Measurements from ENCODE around the gene KRTAP10-11.

The KRTAP10-11 gene

GRCh38 chr21:44653656-44654575 lies 7.7 kb downstream of the KRTAP10-11 start:
- H3K4ac ChIP-seq (ENCODE audit: low read length) = no peak overlapping the region
- H2BK120ac ChIP-seq (ENCODE audit: low read depth, low read length) = peak overlapping the region; percentile 44
- no peaks in the 10 kb centered on the region for H3K36me3 ChIP-seq (replicated peaks in 1 of 2; ENCODE audit: control insufficient read depth in 2 of 2, insufficient read depth in 2 of 2, low read length in 2 of 2)
- H3K14ac ChIP-seq (ENCODE audit: low read length) = peak overlapping the region; percentile 79
- peak overlapping the region; percentile 31 for H3K18ac ChIP-seq (ENCODE audit: low read length)
- no peak overlapping the region for H2BK5ac ChIP-seq (ENCODE audit: low read length)
- no peaks in the 10 kb centered on the region for H3K27me3 ChIP-seq (ENCODE audit: control insufficient read depth in 3 of 3, insufficient read depth in 3 of 3, low read depth in 1 of 3, low read length in 3 of 3)
- peaks cover 0 to 6% of the 10 kb centered on the region in 2 donors for H3K9me3 ChIP-seq (replicated peaks in 1 of 2; ENCODE audit: control insufficient read depth in 2 of 2, insufficient read depth in 1 of 2, low read depth in 1 of 2, low read length in 2 of 2)
- no peak overlapping the region for H2AFZ ChIP-seq (ENCODE audit: low read length)
- H3K27ac ChIP-seq (replicated peaks; ENCODE audit: low read length) = no peak overlapping the region
- no peaks in the 10 kb centered on the region for H3K79me1 ChIP-seq (ENCODE audit: low read depth, low read length)
- no peak overlapping the region for H4K91ac ChIP-seq (ENCODE audit: low read depth, low read length, poor library complexity)
- H3K9ac ChIP-seq (ENCODE audit: low read depth, low read length, poor library complexity) = no peak overlapping the region
- peak overlapping the region; percentile 66 for H2AK5ac ChIP-seq (ENCODE audit: low read depth, low read length)
- no peak overlapping the region for H4K8ac ChIP-seq (ENCODE audit: low read depth, low read length)
- WGBS, 2 donors (ENCODE audit: extremely low coverage in 2 of 2, insufficient read length in 2 of 2, insufficient replicate concordance in 1 of 2) = no CpG with 5 or more reads among the region's 17 CpGs
- no peak for DNase-seq (ENCODE audit: low spot score)
- H2BK15ac ChIP-seq (ENCODE audit: low read length) = peak overlapping the region; percentile 77
- H3K4me3 ChIP-seq (ENCODE audit: low read length in 2 of 2) = no peak overlapping the region
- H3K4me1 ChIP-seq (ENCODE audit: control insufficient read depth in 2 of 2, insufficient read depth in 1 of 2, low read depth in 1 of 2, low read length in 2 of 2) = peaks cover 0 to under 1% of the 10 kb centered on the region in 2 donors
- no peak overlapping the region for H3K23ac ChIP-seq (ENCODE audit: low read depth, low read length, poor library complexity)
- H2BK12ac ChIP-seq (ENCODE audit: low read length) = peak overlapping the region; percentile 59
- no peak overlapping the region for H3K4me2 ChIP-seq (ENCODE audit: insufficient read depth, low read length, poor library complexity, severe bottlenecking)

- peak within 1 kb of the TSS; percentile 77 for H2BK15ac ChIP-seq (ENCODE audit: low read length)
- no CpG with 5 or more reads among the region's 9 CpGs for WGBS, 2 donors (ENCODE audit: extremely low coverage in 2 of 2, insufficient read length in 2 of 2, insufficient replicate concordance in 1 of 2)
- H3K36me3 ChIP-seq (replicated peaks in 1 of 2; ENCODE audit: control insufficient read depth in 2 of 2, insufficient read depth in 2 of 2, low read length in 2 of 2) = no peaks in the 10 kb centered on the region
- no peaks in the 10 kb centered on the region for H3K79me1 ChIP-seq (ENCODE audit: low read depth, low read length)
- H2AFZ ChIP-seq (ENCODE audit: low read length) = no peak within 1 kb of the TSS
- no peak within 1 kb of the TSS for H3K27ac ChIP-seq (replicated peaks; ENCODE audit: low read length)
- peak within 1 kb of the TSS; percentile 44 for H2BK120ac ChIP-seq (ENCODE audit: low read depth, low read length)
- no peak within 1 kb of the TSS for H3K23ac ChIP-seq (ENCODE audit: low read depth, low read length, poor library complexity)
- DNase-seq (ENCODE audit: low spot score) = no peak
- peaks cover 0 to 2% of the 10 kb centered on the region in 2 donors for H3K4me1 ChIP-seq (ENCODE audit: control insufficient read depth in 2 of 2, insufficient read depth in 1 of 2, low read depth in 1 of 2, low read length in 2 of 2)
- peak within 1 kb of the TSS; percentile 31 for H3K18ac ChIP-seq (ENCODE audit: low read length)
- H3K27me3 ChIP-seq (ENCODE audit: control insufficient read depth in 3 of 3, insufficient read depth in 3 of 3, low read depth in 1 of 3, low read length in 3 of 3) = no peaks in the 10 kb centered on the region
- H3K4me2 ChIP-seq (ENCODE audit: insufficient read depth, low read length, poor library complexity, severe bottlenecking) = no peak within 1 kb of the TSS
- no peak within 1 kb of the TSS for H3K9ac ChIP-seq (ENCODE audit: low read depth, low read length, poor library complexity)
- H4K8ac ChIP-seq (ENCODE audit: low read depth, low read length) = no peak within 1 kb of the TSS
- peak within 1 kb of the TSS; percentile 66 for H2AK5ac ChIP-seq (ENCODE audit: low read depth, low read length)
- H2BK5ac ChIP-seq (ENCODE audit: low read length) = no peak within 1 kb of the TSS
- H3K4ac ChIP-seq (ENCODE audit: low read length) = no peak within 1 kb of the TSS
- H3K14ac ChIP-seq (ENCODE audit: low read length) = peak within 1 kb of the TSS; percentile 79
- H3K4me3 ChIP-seq (ENCODE audit: low read length in 2 of 2) = no peak within 1 kb of the TSS
- H2BK12ac ChIP-seq (ENCODE audit: low read length) = peak within 1 kb of the TSS; percentile 59
- no peak within 1 kb of the TSS for H4K91ac ChIP-seq (ENCODE audit: low read depth, low read length, poor library complexity)
- peaks cover 0 to 6% of the 10 kb centered on the region in 2 donors for H3K9me3 ChIP-seq (replicated peaks in 1 of 2; ENCODE audit: control insufficient read depth in 2 of 2, insufficient read depth in 1 of 2, low read depth in 1 of 2, low read length in 2 of 2)
Observed at GRCh38 chr21:44654576-44655175, 8.5 kb downstream of the KRTAP10-11 start, which contains the start of gene KRTAP12-4. Gene KRTAP12-4, minus strand, starts transcription at chr21:44654659. Its CDS starts 45 bp downstream, at chr21:44654614.

- Histone ChIP-seq H3K18ac (ENCODE audit: low read length) (no peak overlapping the region), H2AFZ (ENCODE audit: low read length) (no peak overlapping the region)
- no CpG with 5 or more reads among the region's 1 CpG for WGBS, 2 donors (ENCODE audit: extremely low coverage in 2 of 2, insufficient read length in 2 of 2, insufficient replicate concordance in 1 of 2)
Observed at GRCh38 chr21:44656868-44657267, 10.7 kb downstream of the KRTAP10-11 start.

More at GRCh38 chr21:44656868-44657267, 10.7 kb downstream of the KRTAP10-11 start:
- Histone ChIP-seq H2BK120ac (ENCODE audit: low read depth, low read length) (no peak overlapping the region), H4K91ac (ENCODE audit: low read depth, low read length, poor library complexity) (no peak overlapping the region), H3K14ac (ENCODE audit: low read length) (no peak overlapping the region), H3K9ac (ENCODE audit: low read depth, low read length, poor library complexity) (no peak overlapping the region), H3K4me3 (ENCODE audit: low read length in 2 of 2) (no peak overlapping the region), H2AK5ac (ENCODE audit: low read depth, low read length) (no peak overlapping the region), H2BK12ac (ENCODE audit: low read length) (no peak overlapping the region), H3K36me3 (replicated peaks in 1 of 2; ENCODE audit: control insufficient read depth in 2 of 2, insufficient read depth in 2 of 2, low read length in 2 of 2) (no peaks in the 10 kb centered on the region), H2BK5ac (ENCODE audit: low read length) (no peak overlapping the region), H3K4me1 (ENCODE audit: control insufficient read depth in 2 of 2, insufficient read depth in 1 of 2, low read depth in 1 of 2, low read length in 2 of 2) (peaks cover 0 to 2% of the 10 kb centered on the region in 2 donors), H3K4ac (ENCODE audit: low read length) (no peak overlapping the region), H3K79me1 (ENCODE audit: low read depth, low read length) (no peaks in the 10 kb centered on the region), H3K27ac (replicated peaks; ENCODE audit: low read length) (no peak overlapping the region), H2BK15ac (ENCODE audit: low read length) (no peak overlapping the region), H3K9me3 (replicated peaks in 1 of 2; ENCODE audit: control insufficient read depth in 2 of 2, insufficient read depth in 1 of 2, low read depth in 1 of 2, low read length in 2 of 2) (peaks cover 0 to 4% of the 10 kb centered on the region in 2 donors), H4K8ac (ENCODE audit: low read depth, low read length) (no peak overlapping the region), H3K23ac (ENCODE audit: low read depth, low read length, poor library complexity) (no peak overlapping the region), H3K4me2 (ENCODE audit: insufficient read depth, low read length, poor library complexity, severe bottlenecking) (no peak overlapping the region), H3K27me3 (ENCODE audit: control insufficient read depth in 3 of 3, insufficient read depth in 3 of 3, low read depth in 1 of 3, low read length in 3 of 3) (no peaks in the 10 kb centered on the region)
- no peak for DNase-seq (ENCODE audit: low spot score)
